PC-9 (cell line): Measurements from ENCODE around the gene NTMT1.

Experiments
- EZH2 ChIP-seq: fragments of 200-600 bp; sonication (generic); IDR thresholded peaks from 2 replicates; pipeline ENCODE4 v1.8.0; 2017; ENCODE audit warnings: antibody characterized with exemption, low read depth
- TF ChIP-seq, protein P1 (sequence below): fragments of 200-600 bp; sonication (generic); conservative IDR thresholded peaks from 2 replicates; pipeline ENCODE4 v1.6.1; 2017; ENCODE audit warnings: mixed run types, antibody characterized with exemption, mild to moderate bottlenecking, moderate library complexity

DNA sequence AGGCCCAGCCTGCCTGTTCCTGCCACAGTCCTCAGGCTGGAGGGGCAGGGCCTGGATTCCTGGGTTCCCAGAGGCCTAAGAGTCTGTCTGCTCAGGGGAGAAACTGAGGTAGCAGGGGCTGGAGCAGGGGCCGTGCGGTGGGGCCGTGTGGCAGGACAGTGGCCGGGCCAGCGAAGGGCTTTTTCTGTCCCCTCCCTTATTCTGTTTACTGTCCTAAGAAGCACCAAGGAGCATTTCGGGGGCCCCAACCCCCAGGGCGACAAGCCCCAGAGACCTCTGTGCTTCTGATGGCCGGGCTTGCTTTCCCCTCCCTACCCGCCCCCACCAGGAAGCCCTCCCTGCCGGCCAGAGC lies 22.8 kb downstream of the NTMT1 start:
- TF ChIP-seq, protein P1, sequence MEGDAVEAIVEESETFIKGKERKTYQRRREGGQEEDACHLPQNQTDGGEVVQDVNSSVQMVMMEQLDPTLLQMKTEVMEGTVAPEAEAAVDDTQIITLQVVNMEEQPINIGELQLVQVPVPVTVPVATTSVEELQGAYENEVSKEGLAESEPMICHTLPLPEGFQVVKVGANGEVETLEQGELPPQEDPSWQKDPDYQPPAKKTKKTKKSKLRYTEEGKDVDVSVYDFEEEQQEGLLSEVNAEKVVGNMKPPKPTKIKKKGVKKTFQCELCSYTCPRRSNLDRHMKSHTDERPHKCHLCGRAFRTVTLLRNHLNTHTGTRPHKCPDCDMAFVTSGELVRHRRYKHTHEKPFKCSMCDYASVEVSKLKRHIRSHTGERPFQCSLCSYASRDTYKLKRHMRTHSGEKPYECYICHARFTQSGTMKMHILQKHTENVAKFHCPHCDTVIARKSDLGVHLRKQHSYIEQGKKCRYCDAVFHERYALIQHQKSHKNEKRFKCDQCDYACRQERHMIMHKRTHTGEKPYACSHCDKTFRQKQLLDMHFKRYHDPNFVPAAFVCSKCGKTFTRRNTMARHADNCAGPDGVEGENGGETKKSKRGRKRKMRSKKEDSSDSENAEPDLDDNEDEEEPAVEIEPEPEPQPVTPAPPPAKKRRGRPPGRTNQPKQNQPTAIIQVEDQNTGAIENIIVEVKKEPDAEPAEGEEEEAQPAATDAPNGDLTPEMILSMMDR = no peak
- no peak for TF ChIP-seq EZH2
